GM23338 (cell line): Measurements from ENCODE around the gene MAPKAPK3. TPM values are rescaled to one million over a fixed set of nuclear protein-coding genes. Genes with fewer than 3 reads are reported as not detected.

Source experiments
- ATAC-seq: fragments of 200-7000 bp; cut with Tn5 transposase; 3 replicates; pipeline ENCODE4 v1.9.1; 2020
- DNase-seq: peaks from one replicate; pipeline ENCODE4 v3.0.0-alpha.2; 2015; ENCODE audit warnings: low spot score
- H2AFZ ChIP-seq: fragments of 200-600 bp; sonication (generic); 2 replicates; pipeline ENCODE4 v1.8.0; 2016; ENCODE audit warnings: antibody characterized with exemption, mild to moderate bottlenecking, moderate library complexity
- H3F3A ChIP-seq: fragments of 200-600 bp; sonication (generic); replicated peaks from 2 replicates; pipeline ENCODE4 v1.8.0; 2017; ENCODE audit warnings: antibody characterized with exemption, mixed run types, low read depth
- H3K27ac ChIP-seq: fragments of 200-600 bp; sonication (generic); 2 replicates; pipeline ENCODE4 v1.6.1; 2016; ENCODE audit warnings: low read depth
- H3K27me3 ChIP-seq: fragments of 200-600 bp; sonication (generic); 2 replicates; pipeline ENCODE4 v1.8.0; 2016; ENCODE audit warnings: mild to moderate bottlenecking, mixed run types, moderate library complexity; ENCODE audit not compliant: insufficient read depth
- H3K36me3 ChIP-seq: fragments of 200-600 bp; sonication (generic); 2 replicates; pipeline ENCODE4 v1.8.0; 2016; ENCODE audit warnings: mild to moderate bottlenecking; ENCODE audit not compliant: insufficient read depth
- H3K4me1 ChIP-seq: fragments of 200-600 bp; sonication (generic); 2 replicates; pipeline ENCODE4 v1.8.0; 2016; ENCODE audit warnings: mild to moderate bottlenecking, moderate library complexity; ENCODE audit not compliant: insufficient read depth
- H3K4me2 ChIP-seq: fragments of 200-600 bp; sonication (generic); 2 replicates; pipeline ENCODE4 v1.7.1; 2017; ENCODE audit warnings: mixed run types
- H3K4me3 ChIP-seq: fragments of 200-600 bp; sonication (generic); 2 replicates; pipeline ENCODE4 v1.6.1; 2016; ENCODE audit warnings: mixed run types
- H3K79me2 ChIP-seq: fragments of 200-600 bp; sonication (generic); replicated peaks from 2 replicates; pipeline ENCODE4 v1.8.0; 2017; ENCODE audit warnings: mild to moderate bottlenecking; ENCODE audit not compliant: insufficient read depth
- H3K9me2 ChIP-seq: fragments of 200-600 bp; sonication (generic); 2 replicates; pipeline ENCODE4 v1.8.0; 2017; ENCODE audit not compliant: insufficient read depth
- H4K20me1 ChIP-seq: fragments of 200-600 bp; sonication (generic); replicated peaks from 2 replicates; pipeline ENCODE4 v1.8.0; 2017; ENCODE audit warnings: mild to moderate bottlenecking; ENCODE audit not compliant: insufficient read depth
- H3K27ac Mint-ChIP-seq: 2 replicates; pipeline ENCODE4 v1.8.0; 2020; ENCODE audit warnings: inconsistent platforms, mild to moderate bottlenecking, moderate library complexity, mixed read lengths
- H3K27me3 Mint-ChIP-seq: 3 replicates; pipeline ENCODE4 v1.8.0; 2022; ENCODE audit warnings: low read depth, mild to moderate bottlenecking, moderate library complexity, mixed read lengths, inconsistent platforms; ENCODE audit not compliant: insufficient read depth, poor library complexity
- H3K36me3 Mint-ChIP-seq: 3 replicates; pipeline ENCODE4 v1.8.0; 2021; ENCODE audit warnings: low read depth, mild to moderate bottlenecking, inconsistent platforms, moderate library complexity, mixed read lengths
- H3K4me1 Mint-ChIP-seq: 3 replicates; pipeline ENCODE4 v1.8.0; 2020; ENCODE audit warnings: mild to moderate bottlenecking, inconsistent platforms, mixed read lengths
- H3K4me3 Mint-ChIP-seq: 3 replicates; pipeline ENCODE4 v1.8.0; 2021; ENCODE audit warnings: moderate library complexity, mild to moderate bottlenecking, inconsistent platforms, mixed read lengths
- H3K9me3 Mint-ChIP-seq: 3 replicates; pipeline ENCODE4 v1.8.0; 2020; ENCODE audit warnings: moderate library complexity, mild to moderate bottlenecking, inconsistent platforms, mixed read lengths
- EZH2phosphoT487 ChIP-seq: fragments of 200-600 bp; sonication (generic); IDR thresholded peaks from one replicate; pipeline ENCODE4 v1.8.1; 2018; ENCODE audit warnings: antibody characterized with exemption; ENCODE audit not compliant: unreplicated experiment
- JUNB ChIP-seq: IDR thresholded peaks from one replicate; pipeline ENCODE4 v1.6.1; 2016; ENCODE audit warnings: antibody characterized with exemption; ENCODE audit not compliant: unreplicated experiment
- NANOG ChIP-seq: IDR thresholded peaks from 2 replicates; pipeline ENCODE4 v1.6.1; 2016; ENCODE audit warnings: antibody characterized with exemption, borderline replicate concordance
- POLR2AphosphoS5 ChIP-seq: IDR thresholded peaks from 2 replicates; pipeline ENCODE4 v1.6.1; 2016; ENCODE audit warnings: antibody characterized with exemption, low read depth
- STAT1 ChIP-seq: IDR thresholded peaks from one replicate; pipeline ENCODE4 v1.6.1; 2016; ENCODE audit warnings: antibody characterized with exemption; ENCODE audit not compliant: unreplicated experiment
- ZNF114 ChIP-seq: fragments of 250-450 bp; sonication (Bioruptor Pico); IDR thresholded peaks from 2 replicates; pipeline ENCODE4 v1.5.0; 2020; ENCODE audit warnings: mild to moderate bottlenecking, moderate library complexity
- ZNF331 ChIP-seq: fragments of 250-450 bp; sonication (Bioruptor Pico); IDR thresholded peaks from 2 replicates; pipeline ENCODE4 v1.5.0; 2020; ENCODE audit warnings: low read depth, mild to moderate bottlenecking, moderate library complexity
- polyA plus RNA-seq: library from polyadenylated mRNA; unstranded; fragments of >200 nt; fragmentation: Nextera tagmentation; extraction: Ambion mirVana; gene quantifications from 2 replicates; pipeline ENCODE4 v1.2.1, GENCODE V29; 2016
- total RNA-seq: library from RNA; depleted of rRNA; stranded (reverse); fragments of >200 nt; shearing (Covaris generic); gene quantifications from 2 replicates; pipeline ENCODE4 v1.2.3, GENCODE V29; 2014
- TF ChIP-seq, protein P1 (sequence below): IDR thresholded peaks from 2 replicates; pipeline ENCODE4 v1.6.1; 2016; ENCODE audit warnings: antibody characterized with exemption
- TF ChIP-seq, protein P2 (sequence below): IDR thresholded peaks from one replicate; pipeline ENCODE4 v1.6.1; 2018; ENCODE audit warnings: antibody characterized with exemption; ENCODE audit not compliant: unreplicated experiment
- TF ChIP-seq, protein P3 (sequence below), 2 experiments: fragments of 200-600 bp in 1 of 2; sonication (generic) in 1 of 2; conservative IDR thresholded peaks; 2 replicates each; pipeline versions ENCODE4 v1.5.1 to v1.6.1; 2016 to 2017; ENCODE audit warnings: antibody characterized with exemption in 2 of 2, low read depth in 2 of 2, mild to moderate bottlenecking in 2 of 2, moderate library complexity in 1 of 2
- TF ChIP-seq, protein P4 (sequence below): fragments of 250-450 bp; sonication (Bioruptor Pico); IDR thresholded peaks from 2 replicates; pipeline ENCODE4 v1.5.0; 2020; ENCODE audit warnings: mild to moderate bottlenecking, moderate library complexity

Gene MAPKAPK3
- total and polyA plus RNA-seq, 2 experiments from 2014 or later = 16.5 to 51.1 TPM

DNA sequence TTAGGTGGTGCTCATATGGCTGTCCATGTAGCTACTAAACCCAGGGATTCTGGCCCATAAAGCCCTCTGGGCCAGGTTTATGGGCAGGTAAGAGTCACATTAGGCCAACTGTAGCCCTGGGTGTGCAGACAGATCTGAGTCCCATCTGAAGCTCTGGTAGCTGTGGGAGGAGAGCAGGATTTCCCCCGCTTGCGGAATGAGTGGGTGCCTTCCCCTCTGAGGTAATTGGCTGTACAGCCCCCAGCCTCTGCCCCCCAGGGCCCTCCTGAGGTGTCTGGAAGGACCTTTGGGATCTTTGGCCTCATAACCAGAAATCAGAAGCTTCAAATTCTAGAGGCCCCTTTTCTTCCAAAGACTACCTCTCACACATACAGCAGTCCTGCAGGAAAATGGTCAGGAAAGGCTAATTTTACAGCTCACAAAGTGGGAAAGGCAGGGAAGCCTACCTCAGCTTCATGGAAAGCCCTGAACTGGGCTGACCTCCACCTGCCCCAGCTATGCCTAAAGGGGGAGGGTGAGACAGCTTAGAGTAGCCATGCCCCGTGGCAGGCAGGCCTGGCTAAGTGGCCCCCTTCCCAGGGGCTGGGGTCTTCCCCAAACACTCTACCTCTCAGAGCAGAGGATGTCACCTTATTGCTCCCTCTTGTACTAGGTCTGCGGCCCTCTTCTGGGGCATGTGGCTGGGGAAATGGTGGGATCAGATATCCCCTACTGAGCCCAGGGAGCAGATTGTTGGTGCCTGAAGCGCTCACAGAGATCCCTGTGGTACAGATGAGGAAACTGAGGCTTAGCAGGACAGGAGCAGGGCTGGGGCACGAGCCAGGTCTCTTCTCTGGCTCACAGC lies 30.8 kb upstream of the MAPKAPK3 start:
- Histone ChIP-seq H3K4me3 (no peak overlapping the region), H3K4me1 (no peaks in the 10 kb centered on the region), H3F3A (no peaks in the 10 kb centered on the region), H3K36me3 (no peaks in the 10 kb centered on the region), H2AFZ (no peak overlapping the region), H4K20me1 (no peaks in the 10 kb centered on the region; the same call in 1 of the 2 replicates), H3K79me2 (no peaks in the 10 kb centered on the region), H3K27me3 (no peaks in the 10 kb centered on the region), H3K27ac (no peak overlapping the region), H3K4me2 (no peak overlapping the region), H3K9me2 (no peaks in the 10 kb centered on the region)
- Mint-ChIP-seq H3K27ac (no peak overlapping the region), H3K4me1 (peaks cover 6% of the 10 kb centered on the region), H3K36me3 (peaks cover 3% of the 10 kb centered on the region; the same call in 2 of the 3 replicates), H3K4me3 (no peak overlapping the region), H3K9me3 (no peaks in the 10 kb centered on the region), H3K27me3 (no peaks in the 10 kb centered on the region)
- DNase-seq = no peak
- ATAC-seq = no peak
- no peak for TF ChIP-seq STAT1
- TF ChIP-seq JUNB = no peak
- TF ChIP-seq, protein P1, sequence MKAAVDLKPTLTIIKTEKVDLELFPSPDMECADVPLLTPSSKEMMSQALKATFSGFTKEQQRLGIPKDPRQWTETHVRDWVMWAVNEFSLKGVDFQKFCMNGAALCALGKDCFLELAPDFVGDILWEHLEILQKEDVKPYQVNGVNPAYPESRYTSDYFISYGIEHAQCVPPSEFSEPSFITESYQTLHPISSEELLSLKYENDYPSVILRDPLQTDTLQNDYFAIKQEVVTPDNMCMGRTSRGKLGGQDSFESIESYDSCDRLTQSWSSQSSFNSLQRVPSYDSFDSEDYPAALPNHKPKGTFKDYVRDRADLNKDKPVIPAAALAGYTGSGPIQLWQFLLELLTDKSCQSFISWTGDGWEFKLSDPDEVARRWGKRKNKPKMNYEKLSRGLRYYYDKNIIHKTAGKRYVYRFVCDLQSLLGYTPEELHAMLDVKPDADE = no peak
- TF ChIP-seq, protein P2, sequence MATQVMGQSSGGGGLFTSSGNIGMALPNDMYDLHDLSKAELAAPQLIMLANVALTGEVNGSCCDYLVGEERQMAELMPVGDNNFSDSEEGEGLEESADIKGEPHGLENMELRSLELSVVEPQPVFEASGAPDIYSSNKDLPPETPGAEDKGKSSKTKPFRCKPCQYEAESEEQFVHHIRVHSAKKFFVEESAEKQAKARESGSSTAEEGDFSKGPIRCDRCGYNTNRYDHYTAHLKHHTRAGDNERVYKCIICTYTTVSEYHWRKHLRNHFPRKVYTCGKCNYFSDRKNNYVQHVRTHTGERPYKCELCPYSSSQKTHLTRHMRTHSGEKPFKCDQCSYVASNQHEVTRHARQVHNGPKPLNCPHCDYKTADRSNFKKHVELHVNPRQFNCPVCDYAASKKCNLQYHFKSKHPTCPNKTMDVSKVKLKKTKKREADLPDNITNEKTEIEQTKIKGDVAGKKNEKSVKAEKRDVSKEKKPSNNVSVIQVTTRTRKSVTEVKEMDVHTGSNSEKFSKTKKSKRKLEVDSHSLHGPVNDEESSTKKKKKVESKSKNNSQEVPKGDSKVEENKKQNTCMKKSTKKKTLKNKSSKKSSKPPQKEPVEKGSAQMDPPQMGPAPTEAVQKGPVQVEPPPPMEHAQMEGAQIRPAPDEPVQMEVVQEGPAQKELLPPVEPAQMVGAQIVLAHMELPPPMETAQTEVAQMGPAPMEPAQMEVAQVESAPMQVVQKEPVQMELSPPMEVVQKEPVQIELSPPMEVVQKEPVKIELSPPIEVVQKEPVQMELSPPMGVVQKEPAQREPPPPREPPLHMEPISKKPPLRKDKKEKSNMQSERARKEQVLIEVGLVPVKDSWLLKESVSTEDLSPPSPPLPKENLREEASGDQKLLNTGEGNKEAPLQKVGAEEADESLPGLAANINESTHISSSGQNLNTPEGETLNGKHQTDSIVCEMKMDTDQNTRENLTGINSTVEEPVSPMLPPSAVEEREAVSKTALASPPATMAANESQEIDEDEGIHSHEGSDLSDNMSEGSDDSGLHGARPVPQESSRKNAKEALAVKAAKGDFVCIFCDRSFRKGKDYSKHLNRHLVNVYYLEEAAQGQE = no peak
- no peak for TF ChIP-seq NANOG
- no peak for TF ChIP-seq POLR2AphosphoS5
- no peak for TF ChIP-seq ZNF331 (CRISPR knock-in tag)
- TF ChIP-seq ZNF114 = no peak
- no peak for TF ChIP-seq EZH2phosphoT487
- TF ChIP-seq, protein P3, sequence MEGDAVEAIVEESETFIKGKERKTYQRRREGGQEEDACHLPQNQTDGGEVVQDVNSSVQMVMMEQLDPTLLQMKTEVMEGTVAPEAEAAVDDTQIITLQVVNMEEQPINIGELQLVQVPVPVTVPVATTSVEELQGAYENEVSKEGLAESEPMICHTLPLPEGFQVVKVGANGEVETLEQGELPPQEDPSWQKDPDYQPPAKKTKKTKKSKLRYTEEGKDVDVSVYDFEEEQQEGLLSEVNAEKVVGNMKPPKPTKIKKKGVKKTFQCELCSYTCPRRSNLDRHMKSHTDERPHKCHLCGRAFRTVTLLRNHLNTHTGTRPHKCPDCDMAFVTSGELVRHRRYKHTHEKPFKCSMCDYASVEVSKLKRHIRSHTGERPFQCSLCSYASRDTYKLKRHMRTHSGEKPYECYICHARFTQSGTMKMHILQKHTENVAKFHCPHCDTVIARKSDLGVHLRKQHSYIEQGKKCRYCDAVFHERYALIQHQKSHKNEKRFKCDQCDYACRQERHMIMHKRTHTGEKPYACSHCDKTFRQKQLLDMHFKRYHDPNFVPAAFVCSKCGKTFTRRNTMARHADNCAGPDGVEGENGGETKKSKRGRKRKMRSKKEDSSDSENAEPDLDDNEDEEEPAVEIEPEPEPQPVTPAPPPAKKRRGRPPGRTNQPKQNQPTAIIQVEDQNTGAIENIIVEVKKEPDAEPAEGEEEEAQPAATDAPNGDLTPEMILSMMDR (conservative IDR thresholded peaks at IDR 0.05; ENCODE audit: low read depth in 2 of 2) = no peak
- TF ChIP-seq, protein P4, sequence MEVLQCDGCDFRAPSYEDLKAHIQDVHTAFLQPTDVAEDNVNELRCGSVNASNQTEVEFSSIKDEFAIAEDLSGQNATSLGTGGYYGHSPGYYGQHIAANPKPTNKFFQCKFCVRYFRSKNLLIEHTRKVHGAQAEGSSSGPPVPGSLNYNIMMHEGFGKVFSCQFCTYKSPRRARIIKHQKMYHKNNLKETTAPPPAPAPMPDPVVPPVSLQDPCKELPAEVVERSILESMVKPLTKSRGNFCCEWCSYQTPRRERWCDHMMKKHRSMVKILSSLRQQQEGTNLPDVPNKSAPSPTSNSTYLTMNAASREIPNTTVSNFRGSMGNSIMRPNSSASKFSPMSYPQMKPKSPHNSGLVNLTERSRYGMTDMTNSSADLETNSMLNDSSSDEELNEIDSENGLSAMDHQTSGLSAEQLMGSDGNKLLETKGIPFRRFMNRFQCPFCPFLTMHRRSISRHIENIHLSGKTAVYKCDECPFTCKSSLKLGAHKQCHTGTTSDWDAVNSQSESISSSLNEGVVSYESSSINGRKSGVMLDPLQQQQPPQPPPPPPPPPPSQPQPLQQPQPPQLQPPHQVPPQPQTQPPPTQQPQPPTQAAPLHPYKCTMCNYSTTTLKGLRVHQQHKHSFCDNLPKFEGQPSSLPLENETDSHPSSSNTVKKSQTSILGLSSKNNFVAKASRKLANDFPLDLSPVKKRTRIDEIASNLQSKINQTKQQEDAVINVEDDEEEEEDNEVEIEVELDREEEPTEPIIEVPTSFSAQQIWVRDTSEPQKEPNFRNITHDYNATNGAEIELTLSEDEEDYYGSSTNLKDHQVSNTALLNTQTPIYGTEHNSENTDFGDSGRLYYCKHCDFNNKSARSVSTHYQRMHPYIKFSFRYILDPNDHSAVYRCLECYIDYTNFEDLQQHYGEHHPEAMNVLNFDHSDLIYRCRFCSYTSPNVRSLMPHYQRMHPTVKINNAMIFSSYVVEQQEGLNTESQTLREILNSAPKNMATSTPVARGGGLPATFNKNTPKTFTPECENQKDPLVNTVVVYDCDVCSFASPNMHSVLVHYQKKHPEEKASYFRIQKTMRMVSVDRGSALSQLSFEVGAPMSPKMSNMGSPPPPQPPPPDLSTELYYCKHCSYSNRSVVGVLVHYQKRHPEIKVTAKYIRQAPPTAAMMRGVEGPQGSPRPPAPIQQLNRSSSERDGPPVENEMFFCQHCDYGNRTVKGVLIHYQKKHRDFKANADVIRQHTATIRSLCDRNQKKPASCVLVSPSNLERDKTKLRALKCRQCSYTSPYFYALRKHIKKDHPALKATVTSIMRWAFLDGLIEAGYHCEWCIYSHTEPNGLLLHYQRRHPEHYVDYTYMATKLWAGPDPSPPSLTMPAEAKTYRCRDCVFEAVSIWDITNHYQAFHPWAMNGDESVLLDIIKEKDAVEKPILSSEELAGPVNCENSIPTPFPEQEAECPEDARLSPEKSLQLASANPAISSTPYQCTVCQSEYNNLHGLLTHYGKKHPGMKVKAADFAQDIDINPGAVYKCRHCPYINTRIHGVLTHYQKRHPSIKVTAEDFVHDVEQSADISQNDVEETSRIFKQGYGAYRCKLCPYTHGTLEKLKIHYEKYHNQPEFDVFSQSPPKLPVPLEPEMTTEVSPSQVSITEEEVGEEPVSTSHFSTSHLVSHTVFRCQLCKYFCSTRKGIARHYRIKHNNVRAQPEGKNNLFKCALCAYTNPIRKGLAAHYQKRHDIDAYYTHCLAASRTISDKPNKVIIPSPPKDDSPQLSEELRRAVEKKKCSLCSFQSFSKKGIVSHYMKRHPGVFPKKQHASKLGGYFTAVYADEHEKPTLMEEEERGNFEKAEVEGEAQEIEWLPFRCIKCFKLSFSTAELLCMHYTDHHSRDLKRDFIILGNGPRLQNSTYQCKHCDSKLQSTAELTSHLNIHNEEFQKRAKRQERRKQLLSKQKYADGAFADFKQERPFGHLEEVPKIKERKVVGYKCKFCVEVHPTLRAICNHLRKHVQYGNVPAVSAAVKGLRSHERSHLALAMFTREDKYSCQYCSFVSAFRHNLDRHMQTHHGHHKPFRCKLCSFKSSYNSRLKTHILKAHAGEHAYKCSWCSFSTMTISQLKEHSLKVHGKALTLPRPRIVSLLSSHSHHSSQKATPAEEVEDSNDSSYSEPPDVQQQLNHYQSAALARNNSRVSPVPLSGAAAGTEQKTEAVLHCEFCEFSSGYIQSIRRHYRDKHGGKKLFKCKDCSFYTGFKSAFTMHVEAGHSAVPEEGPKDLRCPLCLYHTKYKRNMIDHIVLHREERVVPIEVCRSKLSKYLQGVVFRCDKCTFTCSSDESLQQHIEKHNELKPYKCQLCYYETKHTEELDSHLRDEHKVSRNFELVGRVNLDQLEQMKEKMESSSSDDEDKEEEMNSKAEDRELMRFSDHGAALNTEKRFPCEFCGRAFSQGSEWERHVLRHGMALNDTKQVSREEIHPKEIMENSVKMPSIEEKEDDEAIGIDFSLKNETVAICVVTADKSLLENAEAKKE (CRISPR knock-in tag) = no peak
